ENCODE measurements around the gene SULT2B1.
A peak's percentile ranks its signal among the peaks of the same experiment; 100 is the strongest.
"Not testable (repeated sequence)": the region's sequence is repeated elsewhere in the genome, so short reads cannot be mapped to it uniquely, and the experiment has no call there.

The SULT2B1 gene

DNA sequence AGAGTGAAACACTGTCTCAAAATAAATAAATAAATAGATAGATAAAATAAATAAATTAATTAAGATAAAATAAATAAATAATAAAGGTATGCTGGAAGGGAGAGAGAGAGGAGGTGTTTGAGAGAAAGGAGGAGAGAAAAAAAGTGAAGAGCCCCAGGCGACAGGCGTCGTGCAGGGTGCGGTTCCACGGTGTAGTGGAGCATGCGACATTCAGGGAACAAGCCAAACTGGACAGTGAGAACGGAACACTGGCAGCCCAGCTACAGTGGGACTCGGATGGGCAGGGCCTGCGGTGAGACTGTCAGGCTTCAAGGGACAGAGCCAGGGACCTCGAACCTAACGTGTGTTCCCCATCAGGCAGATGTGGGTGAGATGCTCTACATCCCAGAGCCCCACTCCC, 9.4 kb downstream of the SULT2B1 start:
- DNase-seq, result no peak

DNA sequence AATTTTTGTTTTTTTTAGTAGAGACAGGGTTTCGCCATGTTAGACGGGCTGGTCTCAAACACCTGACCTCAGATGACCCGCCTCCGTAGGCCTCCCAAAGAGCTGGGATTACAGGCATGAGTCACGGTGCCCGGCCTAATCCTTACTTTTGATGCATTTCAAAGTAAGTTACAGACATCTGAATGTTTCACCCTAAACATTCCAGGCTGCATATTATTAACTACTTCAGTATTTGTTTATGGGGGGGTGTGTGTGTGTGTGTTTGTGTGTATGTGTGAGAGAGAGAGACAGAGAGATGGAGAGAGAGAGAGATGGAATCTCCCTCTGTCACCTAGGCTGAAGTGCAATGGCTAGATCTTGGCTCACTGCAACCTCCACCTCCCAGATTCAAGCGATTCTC, 13.1 kb downstream of the SULT2B1 start:
- no peak for DNase-seq

DNA sequence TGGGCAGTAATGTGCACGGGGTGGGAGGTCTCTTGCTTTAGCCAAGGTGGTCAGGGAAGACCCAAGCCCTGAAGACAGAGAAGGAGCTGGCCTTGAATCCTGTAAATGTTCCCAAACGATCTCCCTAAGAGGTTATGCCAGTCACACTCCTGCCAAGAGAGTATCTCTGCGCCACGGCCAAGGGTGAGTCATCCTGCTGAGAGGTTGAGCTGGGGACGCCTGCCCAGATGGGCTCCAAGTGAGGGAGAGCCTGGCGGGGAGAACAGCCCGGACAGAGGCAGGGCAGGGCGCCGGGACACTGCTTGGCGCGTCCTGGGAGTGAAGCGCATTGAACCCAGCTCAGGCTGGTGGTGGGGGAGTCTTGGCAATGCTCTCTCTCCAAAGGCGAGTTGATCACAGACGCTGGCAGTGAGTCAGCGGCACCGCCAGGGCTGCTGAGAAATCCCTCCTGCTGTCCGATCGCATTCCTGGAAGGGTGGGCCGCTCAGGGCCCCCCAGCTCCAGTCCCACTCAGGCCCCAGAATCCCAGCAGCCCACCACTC, 16.4 kb downstream of the SULT2B1 start:
- peak; percentile 4 for DNase-seq

DNA sequence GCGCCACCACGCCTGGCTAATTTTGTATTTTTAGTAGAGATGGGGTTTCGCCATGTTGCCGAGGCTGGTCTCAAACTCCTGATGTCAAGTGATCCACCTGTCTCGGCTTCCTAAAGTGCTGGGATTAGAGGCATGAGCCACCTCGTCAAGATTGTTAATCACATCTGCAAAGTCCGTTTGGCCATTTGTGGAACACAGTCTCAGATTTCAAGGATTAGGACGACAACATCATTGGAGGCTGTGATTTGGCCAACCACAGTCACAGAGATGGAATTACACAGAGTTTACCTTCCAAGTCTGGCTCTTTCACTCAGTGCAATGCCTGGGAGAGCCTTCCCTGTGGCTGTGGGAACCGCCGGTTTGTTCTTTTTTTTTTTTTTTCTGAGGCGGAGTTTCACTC, 17.8 kb downstream of the SULT2B1 start:
- DNase-seq, result no peak

DNA sequence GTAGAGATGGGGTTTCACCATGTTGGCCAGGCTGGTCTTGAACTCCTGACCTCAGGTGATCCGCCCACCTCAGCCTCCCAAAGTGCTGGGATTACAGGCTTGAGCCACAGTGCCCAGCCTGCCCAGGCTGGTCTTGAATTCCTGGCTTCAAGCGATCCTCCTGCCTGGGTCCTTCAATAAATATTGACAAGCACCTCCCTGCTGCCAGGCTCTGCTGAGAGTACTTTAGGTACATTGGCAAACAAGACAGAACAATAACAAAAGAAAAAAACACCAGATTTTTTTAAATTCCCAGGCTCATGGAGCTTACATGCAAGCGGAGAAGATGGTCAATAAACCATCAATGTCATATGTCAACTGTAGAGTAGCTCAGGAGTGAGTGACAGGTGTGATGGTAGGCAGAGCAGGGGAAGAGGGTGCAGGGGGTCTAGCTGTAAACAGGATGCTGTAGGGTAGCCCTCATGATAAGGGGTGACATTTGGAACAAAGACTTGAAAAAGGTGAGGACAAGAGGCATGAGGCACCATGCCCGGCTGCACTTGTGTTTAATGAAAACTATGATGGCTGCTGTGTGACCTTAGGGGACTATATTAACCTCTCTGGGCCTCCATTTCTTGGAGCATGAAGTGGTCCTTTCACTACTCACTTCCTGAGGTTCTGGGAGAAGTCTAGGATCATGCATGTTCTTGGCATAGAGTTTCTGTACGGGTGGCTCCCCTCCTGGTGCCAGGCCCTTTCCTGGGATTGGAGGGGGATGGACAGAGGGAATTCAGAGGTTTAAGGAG, 19.6 kb downstream of the SULT2B1 start:
- no peak for DNase-seq

DNA sequence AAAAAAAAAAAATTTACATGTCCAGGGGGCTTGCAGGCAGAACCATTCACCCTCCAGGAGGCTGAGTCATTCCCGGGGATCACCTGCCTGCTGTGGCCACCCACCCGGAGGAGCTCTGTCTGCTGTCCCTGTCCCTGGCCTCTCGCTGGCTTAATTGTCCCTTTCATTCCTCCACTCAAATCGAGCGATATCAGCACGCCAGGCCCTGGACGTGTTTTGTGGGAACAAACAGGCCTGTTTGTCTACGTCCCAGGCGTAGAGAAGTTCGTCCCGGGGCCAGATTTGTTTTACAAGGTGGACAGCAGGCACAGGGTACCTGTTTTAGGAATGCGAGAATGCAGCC, 21.2 kb downstream of the SULT2B1 start:
- DNase-seq, result no peak

DNA sequence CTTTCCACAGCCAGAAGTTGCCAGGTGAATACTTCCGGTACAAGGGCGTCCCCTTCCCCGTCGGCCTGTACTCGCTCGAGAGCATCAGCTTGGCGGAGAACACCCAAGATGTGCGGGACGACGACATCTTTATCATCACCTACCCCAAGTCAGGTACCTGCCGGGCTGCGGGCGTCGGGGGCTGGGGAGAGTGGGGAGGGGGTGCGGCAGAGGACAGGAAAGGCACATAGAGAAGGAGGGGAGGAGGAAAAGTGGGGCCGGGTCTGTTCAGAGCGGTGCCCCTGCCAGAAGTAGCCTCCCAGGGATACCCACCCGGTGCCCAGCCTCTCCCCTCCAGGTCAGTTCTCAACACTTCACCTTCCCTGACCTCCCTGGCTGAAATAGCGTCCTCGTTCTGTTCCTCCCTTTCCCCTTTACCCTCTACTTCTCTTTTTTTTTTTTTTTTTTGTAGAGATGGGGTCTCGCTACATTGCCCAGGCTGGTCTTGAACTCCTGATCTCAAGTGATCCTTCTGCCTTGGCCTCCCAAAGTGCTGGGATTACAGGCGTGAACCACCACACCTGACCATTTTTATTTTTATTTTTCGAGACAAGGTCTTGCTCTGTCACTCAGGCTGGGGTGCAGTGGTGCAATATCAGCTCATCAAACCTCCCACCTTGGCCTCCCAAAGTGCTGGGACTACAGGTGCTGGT, 24.1 kb downstream of the SULT2B1 start:
- no peak for DNase-seq

DNA sequence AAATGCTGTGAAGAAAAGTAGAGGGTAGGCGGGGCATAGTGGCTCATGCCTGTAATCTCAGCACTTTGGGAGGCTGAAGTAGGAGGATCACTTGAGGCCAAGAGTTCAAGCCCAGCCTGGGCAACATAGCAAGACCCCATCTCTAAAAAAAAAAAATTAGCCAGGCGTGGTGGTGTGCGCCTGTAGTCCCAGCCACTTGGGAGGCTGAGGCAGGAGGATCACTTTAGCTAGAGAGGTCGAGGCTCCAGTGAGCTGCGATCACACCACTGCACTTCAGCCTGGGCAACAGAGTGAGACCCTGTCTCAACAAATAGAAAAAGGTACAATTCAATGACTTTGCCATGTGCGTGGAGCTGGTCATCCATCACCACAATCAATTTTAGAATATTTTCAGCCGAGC, 25.9 kb downstream of the SULT2B1 start:
- not testable (repeated sequence) for DNase-seq

DNA sequence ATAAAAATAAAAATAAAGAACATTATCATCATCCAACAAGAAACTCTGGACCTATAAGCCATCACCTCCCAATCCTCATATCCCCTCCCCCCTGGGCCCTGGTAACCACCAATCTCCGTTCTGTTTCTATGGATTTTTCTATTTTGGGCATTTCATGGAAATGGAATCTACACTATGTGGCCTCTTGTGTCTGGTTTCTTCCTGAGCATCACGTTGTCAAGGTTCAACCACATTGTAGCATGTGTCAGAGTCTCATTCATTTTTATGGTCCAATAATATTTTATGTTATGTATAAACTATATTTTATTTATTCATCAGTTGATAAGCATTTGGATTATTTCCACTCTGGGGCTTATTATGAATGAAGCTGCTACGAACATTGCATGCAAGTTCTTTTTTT, 26.9 kb downstream of the SULT2B1 start:
- DNase-seq, result no peak

DNA sequence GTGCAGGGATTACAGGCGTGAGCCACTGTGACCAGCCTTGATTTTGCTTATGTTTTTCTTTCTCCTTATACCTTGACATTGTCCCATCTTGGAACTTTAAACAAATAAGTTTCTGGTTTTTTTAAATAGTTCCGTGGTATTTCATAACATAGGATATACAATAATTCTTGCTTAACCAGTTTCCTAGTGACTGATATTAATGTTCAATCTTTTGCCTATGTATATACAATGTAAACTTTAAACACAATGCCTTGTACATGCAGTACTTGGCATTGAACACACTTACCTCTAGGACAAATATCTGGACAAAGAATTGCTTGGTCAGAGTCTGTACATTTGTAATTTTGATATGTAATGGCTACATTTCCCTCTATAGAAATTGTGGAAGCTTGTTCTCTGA, 30.2 kb downstream of the SULT2B1 start:
- no peak for DNase-seq

DNA sequence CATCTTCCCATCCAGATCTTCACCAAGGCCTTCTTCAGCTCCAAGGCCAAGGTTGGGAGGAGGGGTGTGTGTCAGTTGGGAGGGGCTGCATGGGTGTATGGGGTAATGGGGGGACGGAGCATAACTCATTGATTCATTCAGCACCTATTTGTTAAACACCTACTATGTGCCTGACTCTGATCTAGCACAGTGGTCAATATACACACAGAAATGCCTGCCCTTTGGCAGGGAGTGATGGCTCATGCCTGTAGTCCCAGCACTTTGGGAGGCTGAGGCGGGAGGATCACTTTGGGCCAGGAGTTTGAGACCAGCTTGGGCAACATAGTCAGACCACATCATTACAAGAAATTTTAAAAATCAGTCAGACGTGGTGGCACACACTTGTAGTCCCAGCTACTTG, 35.4 kb downstream of the SULT2B1 start:
- DNase-seq, result no peak

DNA sequence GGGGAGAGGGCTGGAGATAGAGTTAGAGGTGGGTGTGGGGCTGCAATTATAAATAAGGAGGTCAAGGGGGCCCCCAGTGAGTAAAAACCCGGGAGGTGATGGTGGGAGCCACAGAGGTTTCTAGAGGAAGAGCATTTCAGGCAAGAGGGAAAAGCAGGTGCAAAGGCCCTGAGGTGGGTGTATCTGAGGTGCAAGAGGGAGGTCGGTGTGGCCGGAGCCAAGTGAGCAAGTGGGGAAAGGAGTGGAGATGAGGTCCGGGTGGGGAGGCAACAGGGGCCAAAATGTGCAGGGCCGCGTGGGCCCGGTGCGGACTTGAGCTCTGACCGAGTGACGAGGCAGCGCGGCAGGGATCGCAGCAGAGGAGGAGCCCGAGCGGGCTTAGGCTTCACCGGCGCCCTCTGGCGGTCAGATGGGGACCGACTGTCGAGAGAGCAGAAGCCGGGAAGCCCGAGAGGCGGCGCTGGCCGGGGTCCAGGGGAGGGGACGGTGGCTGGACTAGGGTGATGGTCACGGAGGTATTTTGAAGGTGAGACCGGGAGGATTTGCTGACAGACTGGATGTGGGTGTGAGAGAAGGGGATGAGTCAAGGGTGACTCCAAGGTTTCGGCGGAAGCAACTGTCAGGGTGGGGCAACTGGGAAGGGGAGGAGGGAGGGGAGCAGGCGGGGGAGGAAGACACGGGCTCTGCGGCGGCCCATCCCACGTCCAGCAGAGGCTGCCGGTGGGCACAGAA, 36.9 kb downstream of the SULT2B1 start:
- DNase-seq, result peak; percentile 56

DNA sequence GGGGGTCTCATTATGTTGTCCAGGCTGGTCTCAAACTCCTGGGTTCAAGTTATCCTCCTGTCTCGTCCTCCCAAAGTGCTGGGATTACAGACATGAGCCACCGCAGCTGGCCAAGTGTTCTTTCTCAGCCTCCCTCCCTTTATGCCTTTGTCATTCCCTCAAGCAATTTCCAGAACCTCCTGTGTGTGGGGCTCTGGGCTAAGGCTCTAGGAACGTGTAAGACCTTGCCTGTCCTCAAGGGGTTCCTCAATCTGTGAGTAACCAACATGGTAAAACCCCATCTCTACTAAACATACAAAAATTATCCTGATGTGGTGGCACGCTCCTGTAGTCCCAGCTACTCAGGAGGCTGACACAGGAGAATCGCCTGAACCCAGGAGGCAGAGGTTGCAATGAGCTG, 39.0 kb downstream of the SULT2B1 start:
- DNase-seq, result no peak

DNA sequence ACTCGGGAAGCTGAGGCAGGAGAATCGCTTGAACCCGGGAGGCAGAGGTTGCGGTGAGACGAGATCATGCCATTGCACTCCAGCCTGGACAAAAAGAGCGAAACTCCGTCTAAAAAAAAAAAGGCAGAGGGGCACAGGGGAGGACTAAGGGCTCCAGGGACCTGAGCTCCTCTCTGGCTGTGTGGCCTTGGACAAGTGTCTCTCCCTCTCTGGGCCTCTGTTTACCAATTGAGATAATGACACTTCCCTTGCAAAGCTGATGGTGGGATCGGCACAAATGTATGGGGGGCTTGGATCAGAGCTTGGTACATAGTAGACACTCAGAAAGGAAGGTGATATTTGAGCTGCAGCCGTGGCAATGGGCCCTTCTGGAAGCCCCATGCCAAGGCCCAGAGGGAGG, 43.2 kb downstream of the SULT2B1 start:
- no peak for DNase-seq

DNA sequence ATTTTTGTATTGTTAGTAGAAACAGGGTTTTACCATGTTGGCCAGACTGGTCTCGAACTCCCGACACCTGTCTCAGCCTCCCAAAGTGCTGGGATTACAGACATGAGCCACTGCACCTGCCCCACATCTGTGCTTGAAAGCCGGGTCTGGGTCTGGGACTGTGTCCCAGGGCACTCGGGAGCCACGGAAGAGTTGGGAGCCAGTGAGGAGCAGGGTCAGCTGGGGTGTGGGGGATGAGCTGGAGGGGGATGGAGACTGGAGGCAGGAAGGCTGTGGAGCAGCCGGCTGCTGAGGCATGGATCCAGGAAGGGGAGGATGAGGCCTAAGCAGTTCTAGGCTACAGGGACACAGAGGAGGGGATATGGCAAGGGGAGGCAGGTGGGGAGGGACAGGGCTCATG, 43.9 kb downstream of the SULT2B1 start:
- no peak for DNase-seq

DNA sequence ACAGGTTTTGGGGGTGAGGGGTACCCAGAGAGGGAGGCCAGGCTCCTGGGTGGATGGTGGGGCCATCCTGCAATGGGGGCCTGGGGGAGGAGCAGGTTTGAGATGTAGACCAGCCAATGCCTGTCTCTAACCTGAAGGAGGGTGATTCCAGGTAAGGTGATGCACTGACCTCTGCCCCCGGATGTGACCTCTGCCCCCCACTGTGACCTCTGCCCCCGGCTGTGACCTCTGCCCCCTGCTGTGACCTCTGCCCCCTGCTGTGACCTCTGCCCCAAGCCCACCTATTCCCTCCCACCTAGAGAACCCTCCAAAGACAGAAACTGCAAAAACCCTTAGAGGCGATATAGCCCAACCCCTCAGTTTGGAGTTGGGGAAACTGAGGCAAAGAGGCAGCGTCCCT, 44.3 kb downstream of the SULT2B1 start:
- DNase-seq, result no peak

DNA sequence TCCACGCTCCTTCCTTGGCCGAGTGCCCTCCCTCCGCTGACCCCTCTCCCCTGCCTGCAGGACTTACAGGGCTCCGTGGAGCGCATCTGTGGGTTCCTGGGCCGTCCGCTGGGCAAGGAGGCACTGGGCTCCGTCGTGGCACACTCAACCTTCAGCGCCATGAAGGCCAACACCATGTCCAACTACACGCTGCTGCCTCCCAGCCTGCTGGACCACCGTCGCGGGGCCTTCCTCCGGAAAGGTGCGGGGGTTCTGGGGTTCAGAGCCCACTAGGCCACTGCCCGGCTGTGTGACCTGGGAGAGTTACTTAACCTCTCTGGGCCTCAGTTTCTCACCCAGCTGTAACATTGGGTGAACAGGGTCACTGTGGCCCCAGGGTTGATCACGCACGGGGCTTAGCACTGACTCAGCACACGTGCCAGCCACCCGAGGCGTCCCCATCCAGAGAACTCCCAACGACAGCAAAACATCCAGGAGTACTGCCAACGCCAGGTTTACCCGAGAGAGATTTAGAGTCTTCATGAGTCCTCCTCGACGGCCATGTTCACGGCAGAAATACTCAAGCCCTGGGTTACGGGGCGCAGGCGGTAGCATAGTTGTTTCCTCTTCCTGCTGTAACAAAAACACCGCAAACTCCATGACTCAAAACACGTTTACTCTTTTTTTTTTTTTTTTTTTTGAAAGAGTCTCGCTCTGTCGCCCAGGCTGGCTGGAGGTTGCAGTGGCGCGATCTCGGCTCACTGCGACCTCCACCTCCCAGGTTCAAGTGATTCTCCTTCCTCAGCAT, 44.9 kb downstream of the SULT2B1 start:
- no peak for DNase-seq

DNA sequence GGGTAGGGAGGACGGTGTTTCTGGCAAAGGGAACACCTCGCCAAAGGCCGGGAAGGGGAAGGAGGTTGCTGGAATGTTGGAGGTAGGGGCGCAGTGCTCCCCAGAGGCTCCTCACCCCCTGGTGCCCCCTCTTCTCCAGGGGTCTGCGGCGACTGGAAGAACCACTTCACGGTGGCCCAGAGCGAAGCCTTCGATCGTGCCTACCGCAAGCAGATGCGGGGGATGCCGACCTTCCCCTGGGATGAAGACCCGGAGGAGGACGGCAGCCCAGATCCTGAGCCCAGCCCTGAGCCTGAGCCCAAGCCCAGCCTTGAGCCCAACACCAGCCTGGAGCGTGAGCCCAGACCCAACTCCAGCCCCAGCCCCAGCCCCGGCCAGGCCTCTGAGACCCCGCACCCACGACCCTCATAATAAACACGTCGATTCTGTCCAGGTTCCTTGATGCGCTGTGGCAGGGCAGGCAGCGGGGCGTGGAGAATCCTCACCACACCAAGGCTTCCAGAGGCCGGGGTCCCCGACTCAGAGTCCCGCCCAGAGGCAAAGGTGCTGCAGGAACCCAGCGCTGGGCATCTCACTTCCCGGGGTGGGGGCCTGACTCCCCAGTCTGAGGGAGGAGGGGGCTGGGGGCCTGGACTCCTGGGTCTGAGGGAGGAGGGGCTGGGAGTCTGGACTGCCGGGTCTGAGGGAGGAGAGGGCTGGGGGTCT, 47.2 kb downstream of the SULT2B1 start:
- no peak for DNase-seq

DNA sequence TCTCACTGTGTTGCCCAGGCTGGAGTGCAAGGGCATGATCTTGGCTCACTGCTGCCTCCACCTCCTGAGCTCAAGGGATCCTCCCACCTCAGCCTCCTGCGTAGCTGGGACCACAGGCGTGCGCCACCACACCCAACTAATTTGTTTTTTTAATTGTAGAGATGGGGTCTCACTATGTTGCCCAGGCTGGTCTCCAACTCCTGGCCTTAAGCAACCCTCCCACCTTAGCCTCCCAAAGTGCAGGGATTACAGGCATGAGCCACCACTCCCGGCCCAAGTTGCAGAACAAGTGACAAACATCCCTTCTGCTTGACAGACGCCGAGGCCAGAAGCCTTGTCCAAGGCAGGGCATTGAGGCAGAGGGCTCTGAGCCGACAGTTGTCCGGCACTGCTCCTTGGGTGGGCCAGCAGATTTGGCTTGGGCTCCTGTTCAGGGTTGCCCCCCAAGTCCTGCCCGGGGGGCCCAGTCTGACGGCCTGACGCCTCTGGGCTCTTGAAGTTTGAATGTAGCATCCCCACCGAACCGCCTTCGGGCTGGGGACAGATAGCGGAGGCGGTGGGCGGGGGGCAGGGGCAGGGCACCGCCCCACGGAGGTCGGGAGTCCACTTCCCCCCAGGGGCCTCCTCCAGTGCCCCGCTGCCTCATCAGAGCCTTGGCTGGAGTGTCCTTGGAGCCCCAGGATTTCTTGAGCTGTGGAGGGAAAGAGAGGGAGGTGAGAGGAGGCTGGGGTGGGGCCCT, 48.9 kb downstream of the SULT2B1 start:
- DNase-seq, result no peak

DNA sequence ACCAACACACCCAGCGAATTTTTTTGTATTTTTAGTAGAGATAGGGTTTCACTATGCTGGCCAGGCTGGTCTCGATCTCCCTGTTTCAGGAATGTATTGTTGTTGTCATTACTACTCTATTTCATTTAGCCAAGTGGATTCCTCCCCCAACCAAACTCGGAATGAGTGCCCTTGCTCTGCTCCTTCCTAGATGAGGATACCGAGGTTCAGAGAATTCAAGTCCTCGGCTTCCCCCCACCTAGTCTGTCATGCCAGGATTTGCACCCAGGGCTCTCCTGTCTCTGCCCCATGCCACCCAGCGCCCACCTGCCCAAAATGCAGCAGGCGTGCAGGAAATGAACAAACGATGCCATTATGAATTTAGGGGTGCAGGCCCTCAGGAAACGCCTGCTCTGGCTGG, 51.0 kb downstream of the SULT2B1 start:
- DNase-seq, result no peak

DNA sequence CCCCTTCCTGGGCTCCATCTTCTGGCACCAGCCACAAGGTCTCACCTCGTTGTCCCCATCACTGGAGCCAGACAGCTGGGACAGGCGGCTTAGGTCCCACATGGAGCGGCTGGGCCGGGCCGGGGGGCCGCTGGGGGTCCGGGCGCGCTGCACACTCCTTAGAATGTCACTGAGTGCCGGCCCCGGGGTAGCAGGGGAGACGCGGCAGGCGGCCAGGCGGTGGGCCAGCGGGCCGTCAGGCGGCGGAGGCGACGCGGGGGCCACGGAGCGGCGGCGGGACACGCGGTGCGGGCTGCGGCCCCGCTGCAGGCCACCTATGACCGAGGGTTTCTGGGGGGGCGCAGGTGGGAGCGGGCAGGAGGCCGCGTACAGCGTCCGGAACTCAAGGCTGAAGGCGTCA, 51.5 kb downstream of the SULT2B1 start:
- no peak for DNase-seq

DNA sequence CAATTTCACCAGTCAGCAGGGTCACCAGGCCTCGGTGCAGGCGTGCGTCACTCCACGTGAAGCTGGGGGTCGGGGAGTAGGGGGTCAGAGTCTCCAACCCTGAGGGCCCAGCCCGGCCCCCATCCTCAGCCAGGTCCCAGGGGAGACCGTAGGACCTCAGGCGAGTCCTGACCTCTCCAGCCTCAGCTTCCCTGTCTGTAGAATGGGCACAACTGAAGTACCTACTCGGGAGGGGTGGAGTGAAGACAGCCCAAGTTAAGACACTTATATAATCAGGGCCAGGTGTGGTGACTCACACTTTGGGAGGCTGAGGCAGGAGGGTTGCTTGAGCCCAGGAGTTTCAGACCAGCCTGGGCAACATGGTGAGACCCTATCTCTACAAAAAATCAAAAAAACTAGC, 51.9 kb downstream of the SULT2B1 start:
- no peak for DNase-seq
